OCI-LY1 (cell line): ENCODE results near the gene RAP1GDS1.

Experiments
- H2AFZ ChIP-seq: fragments of 200-600 bp; sonication (generic), shearing (Covaris generic); 2 replicates; pipeline ENCODE4 v1.6.0; 2014; ENCODE audit warnings: antibody characterized with exemption, mild to moderate bottlenecking, low read length
- H3F3A ChIP-seq: fragments of 200-600 bp; sonication (generic), shearing (Covaris generic); 2 replicates; pipeline ENCODE4 v1.6.0; 2014; ENCODE audit warnings: mild to moderate bottlenecking, antibody characterized with exemption, low read length, moderate library complexity; ENCODE audit not compliant: insufficient read depth
- H3K27ac ChIP-seq: fragments of 200-600 bp; sonication (generic); 2 replicates; pipeline ENCODE4 v1.5.1; 2014; ENCODE audit warnings: low read length, mixed run types, mild to moderate bottlenecking, low read depth; ENCODE audit not compliant: poor library complexity, severe bottlenecking
- H3K27me3 ChIP-seq: fragments of 200-600 bp; sonication (generic); 2 replicates; pipeline ENCODE4 v1.6.0; 2014; ENCODE audit warnings: antibody characterized with exemption, mild to moderate bottlenecking, low read length, moderate library complexity; ENCODE audit not compliant: insufficient read depth
- H3K36me3 ChIP-seq: fragments of 200-600 bp; sonication (generic); 2 replicates; pipeline ENCODE4 v1.6.1; 2014; ENCODE audit warnings: mild to moderate bottlenecking, antibody characterized with exemption, low read length, moderate library complexity, mixed read lengths; ENCODE audit not compliant: insufficient read depth
- H3K4me1 ChIP-seq: fragments of 200-600 bp; sonication (generic); 2 replicates; pipeline ENCODE4 v1.5.1; 2014; ENCODE audit warnings: mild to moderate bottlenecking, low read length, moderate library complexity; ENCODE audit not compliant: insufficient read depth, severe bottlenecking
- H3K4me2 ChIP-seq: fragments of 200-600 bp; sonication (generic), shearing (Covaris generic); 2 replicates; pipeline ENCODE4 v1.6.1; 2014; ENCODE audit warnings: low read length
- H3K4me3 ChIP-seq: fragments of 200-600 bp; sonication (generic); 2 replicates; pipeline ENCODE4 v1.5.1; 2014; ENCODE audit warnings: low read length, low read depth, mild to moderate bottlenecking, mixed read lengths; ENCODE audit not compliant: poor library complexity, severe bottlenecking
- H3K79me2 ChIP-seq: fragments of 200-600 bp; shearing (Covaris generic); 2 replicates; pipeline ENCODE4 v1.6.1; 2016; ENCODE audit warnings: mixed run types, low read length, mixed read lengths; ENCODE audit not compliant: insufficient read depth
- H3K9ac ChIP-seq: fragments of 200-600 bp; sonication (generic), shearing (Covaris generic); 2 replicates; pipeline ENCODE4 v1.6.1; 2014; ENCODE audit warnings: mild to moderate bottlenecking, low read length, mixed read lengths
- H3K9me2 ChIP-seq: fragments of 200-600 bp; sonication (generic), shearing (Covaris generic); 2 replicates; pipeline ENCODE4 v1.6.1; 2014; ENCODE audit warnings: low read depth, mild to moderate bottlenecking, low read length, mixed read lengths
- H3K9me3 ChIP-seq: fragments of 200-600 bp; shearing (Covaris generic); 2 replicates; pipeline ENCODE4 v1.6.1; 2014; ENCODE audit warnings: low read length, mixed read lengths
- H4K20me1 ChIP-seq: fragments of 200-600 bp; sonication (generic), shearing (Covaris generic); 2 replicates; pipeline ENCODE4 v1.6.0; 2016; ENCODE audit warnings: mild to moderate bottlenecking, low read length; ENCODE audit not compliant: insufficient read depth
- CTCF ChIP-seq: fragments of 200-600 bp; sonication (generic), shearing (Covaris generic); IDR thresholded peaks from 2 replicates; pipeline ENCODE4 v1.5.1; 2017; ENCODE audit warnings: mild to moderate bottlenecking, antibody characterized with exemption, low read length, moderate library complexity, mixed read lengths
- EZH2 ChIP-seq: fragments of 200-600 bp; sonication (generic), shearing (Covaris generic); IDR thresholded peaks from 2 replicates; pipeline ENCODE4 v1.8.0; 2017; ENCODE audit warnings: borderline replicate concordance, mixed run types, mild to moderate bottlenecking, antibody characterized with exemption, low read length, moderate library complexity, mixed read lengths

RAP1GDS1 gene

GRCh38 chr4:98318521-98318920 is 57.3 kb downstream of the RAP1GDS1 start:
- TF ChIP-seq CTCF (no peak), EZH2 (no peak)
- Histone ChIP-seq H3K79me2 (no peaks in the 10 kb centered on the region), H3F3A (no peaks in the 10 kb centered on the region), H2AFZ (no peak overlapping the region), H3K4me2 (no peak overlapping the region), H4K20me1 (no peaks in the 10 kb centered on the region), H3K4me1 (no peaks in the 10 kb centered on the region), H3K27ac (no peak overlapping the region), H3K4me3 (no peak overlapping the region), H3K36me3 (no peaks in the 10 kb centered on the region), H3K9me3 (no peaks in the 10 kb centered on the region), H3K9me2 (no peaks in the 10 kb centered on the region), H3K9ac (no peak overlapping the region), H3K27me3 (no peaks in the 10 kb centered on the region)

GRCh38 chr4:98319021-98319420 is 57.8 kb downstream of the RAP1GDS1 start:
- Histone ChIP-seq H3K27ac (no peak overlapping the region), H3K79me2 (no peaks in the 10 kb centered on the region), H3K9me3 (no peaks in the 10 kb centered on the region), H3K4me1 (no peaks in the 10 kb centered on the region), H4K20me1 (no peaks in the 10 kb centered on the region), H3K4me3 (no peak overlapping the region), H3K4me2 (no peak overlapping the region), H2AFZ (no peak overlapping the region), H3F3A (no peaks in the 10 kb centered on the region), H3K9me2 (no peaks in the 10 kb centered on the region), H3K9ac (no peak overlapping the region), H3K27me3 (no peaks in the 10 kb centered on the region), H3K36me3 (no peaks in the 10 kb centered on the region)
- TF ChIP-seq EZH2 (no peak), CTCF (no peak)

GRCh38 chr4:98326168-98326567 is 65.0 kb downstream of the RAP1GDS1 start:
- no peaks in the 10 kb centered on the region for H3K9me3 ChIP-seq
- H4K20me1 ChIP-seq: no peaks in the 10 kb centered on the region
- no peaks in the 10 kb centered on the region for H3K9me2 ChIP-seq
- H3K4me2 ChIP-seq: no peak overlapping the region
- no peak overlapping the region for H3K27ac ChIP-seq
- no peak overlapping the region for H3K4me3 ChIP-seq
- no peaks in the 10 kb centered on the region for H3F3A ChIP-seq
- H3K4me1 ChIP-seq: no peaks in the 10 kb centered on the region
- no peaks in the 10 kb centered on the region for H3K79me2 ChIP-seq
- 0 out of 2 replicates have a peak, but pooled peaks cover 5% of the 10 kb centered on the region for H3K36me3 ChIP-seq
- no peak overlapping the region for H3K9ac ChIP-seq
- no peak overlapping the region for H2AFZ ChIP-seq
- no peaks in the 10 kb centered on the region for H3K27me3 ChIP-seq
- TF ChIP-seq CTCF (no peak), EZH2 (no peak)
